ENCODE data around the gene LRP1B.

DNA sequence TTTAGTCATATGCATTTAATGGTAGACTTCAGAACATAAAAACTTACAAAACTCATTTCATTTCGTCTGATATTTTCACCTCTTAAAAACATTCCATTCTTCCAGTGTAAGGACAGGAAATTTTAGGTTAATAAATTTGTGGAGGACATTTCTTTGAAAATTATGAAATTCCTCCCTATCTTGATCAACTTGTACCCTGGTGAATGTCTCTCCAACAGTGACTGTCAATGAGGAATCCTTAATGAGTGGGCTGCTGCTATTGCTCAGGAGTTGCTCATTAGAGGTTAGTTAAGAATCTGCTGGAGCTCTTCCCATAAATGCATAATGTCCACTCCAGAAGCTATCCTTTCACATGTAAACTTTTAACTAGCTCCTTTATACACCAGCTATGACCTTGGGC is 69.1 kb downstream of the LRP1B start:
- TF ChIP-seq TEAD4 (IDR thresholded peaks at IDR 0.05; ENCODE audit: low read depth, low read length): no peak
- TF ChIP-seq EP300 (IDR thresholded peaks at IDR 0.05; ENCODE audit: borderline replicate concordance in 1 of 2, low read depth in 2 of 2, low read length in 2 of 2): no peak

Data from H1 (cell line).